Keratinocyte (primary cell): ENCODE data around the gene NR6A1.

Experiments
- EZH2 ChIP-seq: IDR thresholded peaks from one replicate; pipeline ENCODE4 v1.6.1; 2012; ENCODE audit warnings: inconsistent platforms, mild to moderate bottlenecking, low read length, moderate library complexity
- TF ChIP-seq, protein P1 (sequence below), 3 experiments: IDR thresholded peaks in 1 of 3; conservative IDR thresholded peaks in 1 of 3; optimal IDR thresholded peaks in 1 of 3; 2 replicates in 2 of 3; 3 replicates in 1 of 3; pipeline versions ENCODE3 to v1.5.1; 2011; ENCODE audit warnings: low read length in 3 of 3, mild to moderate bottlenecking in 3 of 3, moderate library complexity in 2 of 3, control low read depth in 1 of 3, inconsistent platforms in 1 of 3; ENCODE audit not compliant: insufficient read depth in 2 of 3; ENCODE audit errors: extremely low read depth in 1 of 3

DNA sequence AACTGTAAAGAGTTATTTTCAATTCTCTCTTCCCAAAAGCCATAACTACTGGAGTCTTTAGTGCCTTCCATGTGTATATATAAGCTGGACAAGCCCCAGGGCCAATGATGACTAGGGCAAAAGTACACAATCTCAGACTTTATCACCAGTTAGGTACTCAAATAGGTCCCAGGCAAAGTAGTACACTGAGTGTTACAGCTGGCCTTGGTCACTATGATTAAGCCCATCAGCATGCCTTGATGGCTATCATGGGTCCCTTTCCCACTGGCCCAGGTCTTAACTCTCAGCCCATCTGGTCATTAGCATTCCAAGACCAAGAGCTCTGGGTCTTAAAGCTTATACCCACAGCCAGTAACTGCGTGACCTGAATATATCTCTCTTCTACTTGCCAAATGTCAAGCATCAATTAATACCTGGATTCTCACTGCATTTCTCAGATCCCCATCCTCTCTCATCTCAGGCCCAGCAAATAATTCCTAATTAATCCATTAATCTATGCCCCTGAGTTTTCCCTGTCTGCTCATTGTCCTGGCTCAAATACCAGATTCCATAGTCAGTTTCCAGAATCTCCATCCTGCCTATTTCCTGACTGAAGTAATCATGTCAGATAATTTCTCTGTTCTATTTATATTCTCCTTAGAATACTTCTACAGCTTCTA is 62.3 kb downstream of the NR6A1 start:
- TF ChIP-seq, protein P1, sequence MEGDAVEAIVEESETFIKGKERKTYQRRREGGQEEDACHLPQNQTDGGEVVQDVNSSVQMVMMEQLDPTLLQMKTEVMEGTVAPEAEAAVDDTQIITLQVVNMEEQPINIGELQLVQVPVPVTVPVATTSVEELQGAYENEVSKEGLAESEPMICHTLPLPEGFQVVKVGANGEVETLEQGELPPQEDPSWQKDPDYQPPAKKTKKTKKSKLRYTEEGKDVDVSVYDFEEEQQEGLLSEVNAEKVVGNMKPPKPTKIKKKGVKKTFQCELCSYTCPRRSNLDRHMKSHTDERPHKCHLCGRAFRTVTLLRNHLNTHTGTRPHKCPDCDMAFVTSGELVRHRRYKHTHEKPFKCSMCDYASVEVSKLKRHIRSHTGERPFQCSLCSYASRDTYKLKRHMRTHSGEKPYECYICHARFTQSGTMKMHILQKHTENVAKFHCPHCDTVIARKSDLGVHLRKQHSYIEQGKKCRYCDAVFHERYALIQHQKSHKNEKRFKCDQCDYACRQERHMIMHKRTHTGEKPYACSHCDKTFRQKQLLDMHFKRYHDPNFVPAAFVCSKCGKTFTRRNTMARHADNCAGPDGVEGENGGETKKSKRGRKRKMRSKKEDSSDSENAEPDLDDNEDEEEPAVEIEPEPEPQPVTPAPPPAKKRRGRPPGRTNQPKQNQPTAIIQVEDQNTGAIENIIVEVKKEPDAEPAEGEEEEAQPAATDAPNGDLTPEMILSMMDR (optimal IDR thresholded peaks at IDR 0.05 in 1 of 3, IDR thresholded peaks at IDR 0.05 in 1 of 3, conservative IDR thresholded peaks at IDR 0.05 in 1 of 3; ENCODE audit: extremely low read depth in 1 of 3, insufficient read depth in 2 of 3, low read length in 3 of 3): no peak
- no peak for TF ChIP-seq EZH2
